ENCODE results near the gene PANK2. TPM values are rescaled to one million over a fixed set of nuclear protein-coding genes. Genes with fewer than 3 reads are reported as not detected.

PANK2 gene
- total and polyA plus RNA-seq, 4 donors = 24.6 to 46.2 (median 34.4) TPM

GRCh38 chr20:3898639-3899038, 9.5 kb downstream of the PANK2 start:
- Histone ChIP-seq H3K27me3 (ENCODE audit: control insufficient read depth in 3 of 3, insufficient read depth in 3 of 3, low read length in 2 of 3) (no peaks in the 10 kb centered on the region), H3K4me1 (ENCODE audit: control insufficient read depth in 5 of 5, insufficient read depth in 5 of 5, low read length in 5 of 5) (peaks cover 11 to 19% (median 14%) of the 10 kb centered on the region in 5 donors), H3K9ac (ENCODE audit: insufficient read depth in 1 of 2, low read length in 2 of 2) (no peak overlapping the region), H3K36me3 (ENCODE audit: control insufficient read depth in 4 of 4, insufficient read depth in 4 of 4, low read length in 4 of 4) (peaks cover 0 to 5% (median 1%) of the 10 kb centered on the region in 4 donors), H3K9me3 (ENCODE audit: control insufficient read depth in 4 of 4, insufficient read depth in 3 of 4, low read length in 3 of 4) (no peaks in the 10 kb centered on the region), H3K27ac (ENCODE audit: low read depth in 1 of 2, low read length in 1 of 2) (no peak overlapping the region), H3K4me3 (no peak overlapping the region)
- ATAC-seq (ENCODE audit: insufficient read depth, low FRiP score) (no peak), DNase-seq (no peak)
- WGBS, 2 donors = 68 to 80% methylated on average over 4 of the region's 4 CpGs
- TF ChIP-seq CTCF (IDR thresholded peaks at IDR 0.05; ENCODE audit: control extremely low read depth, extremely low read depth) = no peak

GRCh38 chr20:3900187-3900604, 11.0 kb downstream of the PANK2 start:
- ATAC-seq (ENCODE audit: insufficient read depth, low FRiP score) = peak; percentile 66
- Histone ChIP-seq H3K27ac (ENCODE audit: low read depth in 1 of 2, low read length in 1 of 2) (no peak overlapping the region), H3K9ac (ENCODE audit: insufficient read depth in 1 of 2, low read length in 2 of 2) (no peak overlapping the region), H3K4me1 (ENCODE audit: control insufficient read depth in 5 of 5, insufficient read depth in 5 of 5, low read length in 5 of 5) (peaks cover 11 to 25% (median 13%) of the 10 kb centered on the region in 5 donors), H3K4me3 (no peak overlapping the region), H3K27me3 (ENCODE audit: control insufficient read depth in 3 of 3, insufficient read depth in 3 of 3, low read length in 2 of 3) (no peaks in the 10 kb centered on the region), H3K9me3 (ENCODE audit: control insufficient read depth in 4 of 4, insufficient read depth in 3 of 4, low read length in 3 of 4) (no peaks in the 10 kb centered on the region), H3K36me3 (ENCODE audit: control insufficient read depth in 4 of 4, insufficient read depth in 4 of 4, low read length in 4 of 4) (peaks cover 0 to 4% (median 1%) of the 10 kb centered on the region in 4 donors)
- no peak for TF ChIP-seq CTCF (IDR thresholded peaks at IDR 0.05; ENCODE audit: control extremely low read depth, extremely low read depth)
- DNase-seq = no peak
- 56 to 71% methylated on average over 3 of the region's 3 CpGs for WGBS, 2 donors

- H3K27ac ChIP-seq (ENCODE audit: low read depth in 1 of 2, low read length in 1 of 2) = peak overlapping the region in 1 of 2 donors; percentile 31
- peak in 1 of 3 donors; percentile 25 for DNase-seq
- WGBS, 2 donors = 39 to 56% methylated on average over 3 of the region's 3 CpGs
- H3K9me3 ChIP-seq (ENCODE audit: control insufficient read depth in 4 of 4, insufficient read depth in 3 of 4, low read length in 3 of 4) = no peaks in the 10 kb centered on the region
- no peak overlapping the region for H3K4me3 ChIP-seq
- H3K9ac ChIP-seq (ENCODE audit: insufficient read depth in 1 of 2, low read length in 2 of 2) = peak overlapping the region in 1 of 2 donors; percentile 65
- ATAC-seq (ENCODE audit: insufficient read depth, low FRiP score) = no peak
- peaks cover 0 to 4% (median 1%) of the 10 kb centered on the region in 4 donors for H3K36me3 ChIP-seq (ENCODE audit: control insufficient read depth in 4 of 4, insufficient read depth in 4 of 4, low read length in 4 of 4)
- TF ChIP-seq CTCF (IDR thresholded peaks at IDR 0.05; ENCODE audit: control extremely low read depth, extremely low read depth) = no peak
- no peaks in the 10 kb centered on the region for H3K27me3 ChIP-seq (ENCODE audit: control insufficient read depth in 3 of 3, insufficient read depth in 3 of 3, low read length in 2 of 3)
- H3K4me1 ChIP-seq (ENCODE audit: control insufficient read depth in 5 of 5, insufficient read depth in 5 of 5, low read length in 5 of 5) = peaks cover 11 to 24% (median 12%) of the 10 kb centered on the region in 5 donors
These were observed 12.0 kb downstream of the PANK2 start for GRCh38 chr20:3901028-3901705.
